Bronchial epithelial cell (primary cell): ENCODE data around the gene GPR35. TPM values are rescaled to one million over a fixed set of nuclear protein-coding genes. Genes with fewer than 3 reads are reported as not detected.

Experiments
- DNase-seq: peaks from one replicate; pipeline ENCODE4 v3.0.0-alpha.2; 2010; ENCODE audit warnings: low read depth
- FAIRE-seq: peaks from 2 replicates; lab custom pipeline; 2011; peaks lifted over from hg19 to GRCh38; lab: Jason Lieb, UNC
- H3K27me3 ChIP-seq: 2 replicates; pipeline ENCODE4 v1.5.1; 2011; ENCODE audit warnings: low read length; ENCODE audit not compliant: control insufficient read depth, insufficient read depth
- H3K36me3 ChIP-seq: 2 replicates; pipeline ENCODE4 v1.5.1; 2011; ENCODE audit warnings: low read length; ENCODE audit not compliant: control insufficient read depth, insufficient read depth
- H3K4me3 ChIP-seq: 2 replicates; pipeline ENCODE4 v1.5.1; 2011; ENCODE audit warnings: mild to moderate bottlenecking, low read depth, low read length, control low read depth
- CTCF ChIP-seq: IDR thresholded peaks from 2 replicates; pipeline ENCODE4 v1.5.1; 2011; ENCODE audit warnings: mild to moderate bottlenecking, moderate library complexity, low read length, control low read depth, inconsistent platforms; ENCODE audit not compliant: insufficient read depth, severe bottlenecking
- total RNA-seq: library from RNA; depleted of rRNA; stranded (reverse); fragments of >200 nt; gene quantifications from 2 replicates; pipeline ENCODE4 v1.2.1, GENCODE V29; 2014

The GPR35 gene
- total RNA-seq, 1 donor from 2014 or later = 0.26 TPM

- no peak overlapping the region for H3K4me3 ChIP-seq
- TF ChIP-seq CTCF = no peak
- FAIRE-seq = peak; percentile 43
- no peaks in the 10 kb centered on the region for H3K36me3 ChIP-seq
- DNase-seq = no peak
- H3K27me3 ChIP-seq = peaks cover 11% of the 10 kb centered on the region
Observed at GRCh38 chr2:240647503-240648154, 22.3 kb downstream of the GPR35 start.

GRCh38 chr2:240648155-240648649 is 22.9 kb downstream of the GPR35 start:
- H3K4me3 ChIP-seq = no peak overlapping the region
- DNase-seq = no peak
- TF ChIP-seq CTCF = no peak

GRCh38 chr2:240648650-240649275 is 23.5 kb downstream of the GPR35 start:
- FAIRE-seq = peak; percentile 95
- no peak overlapping the region for H3K4me3 ChIP-seq
- no peak for TF ChIP-seq CTCF
- no peak for DNase-seq
- no peaks in the 10 kb centered on the region for H3K36me3 ChIP-seq
- H3K27me3 ChIP-seq = peaks cover 11% of the 10 kb centered on the region

More at GRCh38 chr2:240648155-240648649, 22.9 kb downstream of the GPR35 start:
- no peaks in the 10 kb centered on the region for H3K36me3 ChIP-seq
- peaks cover 11% of the 10 kb centered on the region for H3K27me3 ChIP-seq
- no peak for FAIRE-seq

- TF ChIP-seq CTCF = no peak
- H3K27me3 ChIP-seq = peaks cover 11% of the 10 kb centered on the region
- H3K36me3 ChIP-seq = no peaks in the 10 kb centered on the region
- DNase-seq = no peak
- no peak overlapping the region for H3K4me3 ChIP-seq
- no peak for FAIRE-seq
Observed at GRCh38 chr2:240649331-240649730, 24.1 kb downstream of the GPR35 start.

- Histone ChIP-seq H3K36me3 (no peaks in the 10 kb centered on the region), H3K27me3 (peaks cover 11% of the 10 kb centered on the region), H3K4me3 (no peak overlapping the region)
- DNase-seq = no peak
- FAIRE-seq = no peak
- TF ChIP-seq CTCF = no peak
Observed at GRCh38 chr2:240650254-240650965, 25.1 kb downstream of the GPR35 start.
